H9 (cell line): ENCODE results near the gene TRIM69. TPM values are rescaled to one million over a fixed set of nuclear protein-coding genes. Genes with fewer than 3 reads are reported as not detected.

ENCODE experiments used
- DNase-seq: peaks from one replicate; pipeline ENCODE4 v3.0.0-alpha.2; 2017
- H2AFZ ChIP-seq: one replicate; pipeline ENCODE4 v1.6.1; 2013; ENCODE audit warnings: mild to moderate bottlenecking, low read length, control low read depth, moderate library complexity
- H2AK5ac ChIP-seq: 2 replicates; pipeline ENCODE4 v1.6.1; 2013; ENCODE audit warnings: low read length, control low read depth, mixed read lengths; ENCODE audit not compliant: insufficient read length
- H2BK120ac ChIP-seq: one replicate; pipeline ENCODE4 v1.6.1; 2013; ENCODE audit warnings: low read depth, mild to moderate bottlenecking, low read length, control low read depth, inconsistent platforms; ENCODE audit not compliant: poor library complexity, severe bottlenecking
- H2BK12ac ChIP-seq: 2 replicates; pipeline ENCODE4 v1.6.1; 2013; ENCODE audit warnings: low read length, control low read depth, mixed read lengths, low read depth; ENCODE audit not compliant: insufficient read length
- H2BK15ac ChIP-seq: 2 replicates; pipeline ENCODE4 v1.6.1; 2013; ENCODE audit warnings: low read depth, low read length, control low read depth
- H2BK20ac ChIP-seq: one replicate; pipeline ENCODE4 v1.6.1; 2013; ENCODE audit warnings: low read depth, mild to moderate bottlenecking, low read length, control low read depth, inconsistent platforms; ENCODE audit not compliant: poor library complexity, severe bottlenecking
- H2BK5ac ChIP-seq: 2 replicates; pipeline ENCODE4 v1.6.1; 2013; ENCODE audit warnings: low read length, control low read depth, mixed read lengths; ENCODE audit not compliant: insufficient read length
- H3K14ac ChIP-seq: 2 replicates; pipeline ENCODE4 v1.6.1; 2013; ENCODE audit warnings: low read length, control low read depth; ENCODE audit not compliant: insufficient read depth
- H3K18ac ChIP-seq: 2 replicates; pipeline ENCODE4 v1.6.1; 2013; ENCODE audit warnings: low read depth, mild to moderate bottlenecking, mixed read lengths, low read length, control low read depth; ENCODE audit not compliant: insufficient read length
- H3K23ac ChIP-seq: 2 replicates; pipeline ENCODE4 v1.6.1; 2013; ENCODE audit warnings: low read length, control low read depth, mixed read lengths, low read depth; ENCODE audit not compliant: insufficient read length
- H3K23me2 ChIP-seq: 2 replicates; pipeline ENCODE4 v1.6.1; 2013; ENCODE audit warnings: low read depth, mild to moderate bottlenecking, mixed read lengths, low read length, control low read depth; ENCODE audit not compliant: insufficient read length, poor library complexity, severe bottlenecking
- H3K27ac ChIP-seq: 2 replicates; pipeline ENCODE4 v1.5.1; 2013; ENCODE audit warnings: low read length, control low read depth, mixed read lengths, low read depth; ENCODE audit not compliant: insufficient read length
- H3K27me3 ChIP-seq: 2 replicates; pipeline ENCODE4 v1.6.1; 2013; ENCODE audit warnings: low read length, control low read depth, inconsistent platforms; ENCODE audit not compliant: insufficient read depth
- H3K4ac ChIP-seq: 2 replicates; pipeline ENCODE4 v1.6.1; 2013; ENCODE audit warnings: low read depth, mild to moderate bottlenecking, control low read depth, inconsistent platforms, low read length, moderate library complexity
- H3K4me1 ChIP-seq: 2 replicates; pipeline ENCODE4 v1.6.1; 2013; ENCODE audit warnings: low read length, control low read depth, inconsistent platforms; ENCODE audit not compliant: insufficient read depth
- H3K4me2 ChIP-seq: 2 replicates; pipeline ENCODE4 v1.6.1; 2013; ENCODE audit warnings: low read length, control low read depth, mixed read lengths; ENCODE audit not compliant: insufficient read length, insufficient read depth
- H3K56ac ChIP-seq: 2 replicates; pipeline ENCODE4 v1.6.1; 2013; ENCODE audit warnings: low read depth, mild to moderate bottlenecking, mixed read lengths, low read length, control low read depth; ENCODE audit not compliant: insufficient read length
- H3K79me1 ChIP-seq: 2 replicates; pipeline ENCODE4 v1.6.1; 2013; ENCODE audit warnings: low read depth, mild to moderate bottlenecking, moderate library complexity, low read length, control low read depth, inconsistent platforms; ENCODE audit not compliant: insufficient read depth, poor library complexity, severe bottlenecking
- H3K79me2 ChIP-seq: 2 replicates; pipeline ENCODE4 v1.6.1; 2013; ENCODE audit warnings: low read length, control low read depth, inconsistent platforms; ENCODE audit not compliant: insufficient read depth
- H3K9ac ChIP-seq: 2 replicates; pipeline ENCODE4 v1.6.1; 2013; ENCODE audit warnings: low read length, control low read depth, mixed read lengths; ENCODE audit not compliant: insufficient read length; ENCODE audit errors: extremely low read depth
- H3K9me3 ChIP-seq: one replicate; pipeline ENCODE4 v1.6.1; 2013; ENCODE audit warnings: low read depth, low read length, inconsistent platforms; ENCODE audit not compliant: control insufficient read depth
- H3T11ph ChIP-seq: one replicate; pipeline ENCODE4 v1.6.1; 2013; ENCODE audit warnings: mild to moderate bottlenecking, low read length, control low read depth, inconsistent platforms
- H4K20me1 ChIP-seq: one replicate; pipeline ENCODE4 v1.6.1; 2013; ENCODE audit not compliant: control insufficient read depth, insufficient read length, insufficient read depth
- H4K5ac ChIP-seq: 2 replicates; pipeline ENCODE4 v1.6.1; 2013; ENCODE audit warnings: low read depth, mild to moderate bottlenecking, mixed read lengths, low read length, control low read depth; ENCODE audit not compliant: insufficient read length
- H4K8ac ChIP-seq: replicated peaks from 2 replicates; pipeline ENCODE4 v1.6.1; 2013; ENCODE audit warnings: low read length, control low read depth, mixed read lengths, low read depth; ENCODE audit not compliant: insufficient read length
- H4K91ac ChIP-seq: 2 replicates; pipeline ENCODE4 v1.6.1; 2013; ENCODE audit warnings: low read depth, mild to moderate bottlenecking, moderate library complexity, mixed read lengths, low read length, control low read depth; ENCODE audit not compliant: insufficient read length
- H3K27ac Mint-ChIP-seq, 3 experiments: 2 replicates in 2 of 3; 3 replicates in 1 of 3; pipeline ENCODE4 v1.8.0; 2020 to 2021; ENCODE audit warnings: mixed read lengths in 3 of 3, mild to moderate bottlenecking in 1 of 3, moderate library complexity in 1 of 3
- H3K27me3 Mint-ChIP-seq: 2 replicates; pipeline ENCODE4 v1.8.0; 2021; ENCODE audit warnings: low read depth, mild to moderate bottlenecking, moderate library complexity, mixed read lengths
- H3K36me3 Mint-ChIP-seq, 3 experiments: 2 replicates in 2 of 3; 3 replicates in 1 of 3; pipeline ENCODE4 v1.8.0; 2020 to 2021; ENCODE audit warnings: low read depth in 3 of 3, mixed read lengths in 3 of 3; ENCODE audit not compliant: insufficient read depth in 1 of 3
- H3K4me1 Mint-ChIP-seq, 2 experiments: 2 replicates each; pipeline ENCODE4 v1.8.0; 2020; ENCODE audit warnings: mixed read lengths in 2 of 2
- H3K4me3 Mint-ChIP-seq, 2 experiments: 2 replicates in 1 of 2; 3 replicates in 1 of 2; pipeline ENCODE4 v1.8.0; 2020 to 2021; ENCODE audit warnings: mild to moderate bottlenecking in 2 of 2, mixed read lengths in 2 of 2, moderate library complexity in 1 of 2
- H3K9me3 Mint-ChIP-seq, 2 experiments: 2 replicates in 1 of 2; 3 replicates in 1 of 2; pipeline ENCODE4 v1.8.0; 2020; ENCODE audit warnings: mild to moderate bottlenecking in 2 of 2, mixed read lengths in 2 of 2, moderate library complexity in 1 of 2
- CTCF ChIP-seq: fragments of 200-600 bp; sonication (generic); conservative IDR thresholded peaks from 3 replicates; pipeline ENCODE4 v1.8.0; 2021; ENCODE audit warnings: antibody characterized with exemption, mild to moderate bottlenecking
- WGBS: extraction: QIAGEN DNeasy Blood & Tissue Kit; methylation state at CpG from one replicate; pipeline ENCODE4 v1.1.7; 2013; ENCODE audit warnings: missing lambda C conversion rate, low lambda C conversion rate, mixed read lengths; ENCODE audit not compliant: insufficient read length; ENCODE audit errors: extremely low coverage; 5-methylcytosine and 5-hydroxymethylcytosine counted together
- total RNA-seq: library from RNA; stranded (reverse); gene quantifications from 2 replicates; pipeline ENCODE4 v1.2.1, GENCODE V29; 2021

Gene TRIM69
- total RNA-seq, 1 experiment from 2014 or later, result 4.3 TPM

GRCh38 chr15:44705986-44706385 is 30.3 kb upstream of the TRIM69 start:
- Histone ChIP-seq H3K4ac (no peak overlapping the region), H3K79me1 (no peaks in the 10 kb centered on the region), H3K56ac (no peak overlapping the region), H2AK5ac (no peak overlapping the region), H3K9me3 (no peaks in the 10 kb centered on the region), H4K8ac (no peak overlapping the region), H3K23me2 (peaks cover 5% of the 10 kb centered on the region), H3T11ph (no peak overlapping the region), H3K27me3 (no peaks in the 10 kb centered on the region), H3K23ac (no peak overlapping the region), H4K20me1 (no peaks in the 10 kb centered on the region), H2BK12ac (no peak overlapping the region), H3K18ac (no peak overlapping the region), H2BK5ac (no peak overlapping the region), H2BK20ac (no peak overlapping the region), H3K27ac (no peak overlapping the region), H3K9ac (no peak overlapping the region), H3K79me2 (no peaks in the 10 kb centered on the region), H2BK15ac (no peak overlapping the region), H3K4me2 (no peak overlapping the region), H4K91ac (no peak overlapping the region), H3K4me1 (no peaks in the 10 kb centered on the region), H2BK120ac (no peak overlapping the region), H2AFZ (no peak overlapping the region), H3K14ac (no peak overlapping the region), H4K5ac (no peak overlapping the region)
- Mint-ChIP-seq H3K4me3 (no peak overlapping the region), H3K27ac (no peak overlapping the region; a peak in 1 of 7 replicates), H3K36me3 (no peaks in the 10 kb centered on the region; a peak in 1 of 7 replicates), H3K27me3 (peaks cover 2% of the 10 kb centered on the region), H3K4me1 (no peaks in the 10 kb centered on the region), H3K9me3 (peaks cover 14 to 19% of the 10 kb centered on the region in 2 experiments)
- TF ChIP-seq CTCF, result no peak
- no CpG with 5 or more reads among the region's 1 CpG for WGBS
- DNase-seq, result no peak
